Activated T-cell treated with anti-CD3 and anti-CD28 coated beads, Interleukin-2, amount 50 U/mL, for 24 hours (primary cell): ENCODE data around the gene TUBGCP3.

Experiments
- DNase-seq: peaks from one replicate; pipeline ENCODE4 v3.0.0-alpha.2; 2020
- H3K27ac Mint-ChIP-seq: 2 replicates; pipeline ENCODE4 v1.8.0; 2020; ENCODE audit warnings: mild to moderate bottlenecking, mixed read lengths
- H3K27me3 Mint-ChIP-seq: 2 replicates; pipeline ENCODE4 v1.8.0; 2020; ENCODE audit warnings: mixed read lengths
- H3K36me3 Mint-ChIP-seq: 2 replicates; pipeline ENCODE4 v1.8.0; 2020; ENCODE audit warnings: low read depth, mixed read lengths
- H3K4me1 Mint-ChIP-seq: 2 replicates; pipeline ENCODE4 v1.8.0; 2020; ENCODE audit warnings: low read depth, mixed read lengths
- H3K4me3 Mint-ChIP-seq: 2 replicates; pipeline ENCODE4 v1.8.0; 2020; ENCODE audit warnings: mild to moderate bottlenecking, moderate library complexity, mixed read lengths
- H3K9me3 Mint-ChIP-seq: 2 replicates; pipeline ENCODE4 v1.8.0; 2020; ENCODE audit warnings: mixed read lengths

The TUBGCP3 gene

DNA sequence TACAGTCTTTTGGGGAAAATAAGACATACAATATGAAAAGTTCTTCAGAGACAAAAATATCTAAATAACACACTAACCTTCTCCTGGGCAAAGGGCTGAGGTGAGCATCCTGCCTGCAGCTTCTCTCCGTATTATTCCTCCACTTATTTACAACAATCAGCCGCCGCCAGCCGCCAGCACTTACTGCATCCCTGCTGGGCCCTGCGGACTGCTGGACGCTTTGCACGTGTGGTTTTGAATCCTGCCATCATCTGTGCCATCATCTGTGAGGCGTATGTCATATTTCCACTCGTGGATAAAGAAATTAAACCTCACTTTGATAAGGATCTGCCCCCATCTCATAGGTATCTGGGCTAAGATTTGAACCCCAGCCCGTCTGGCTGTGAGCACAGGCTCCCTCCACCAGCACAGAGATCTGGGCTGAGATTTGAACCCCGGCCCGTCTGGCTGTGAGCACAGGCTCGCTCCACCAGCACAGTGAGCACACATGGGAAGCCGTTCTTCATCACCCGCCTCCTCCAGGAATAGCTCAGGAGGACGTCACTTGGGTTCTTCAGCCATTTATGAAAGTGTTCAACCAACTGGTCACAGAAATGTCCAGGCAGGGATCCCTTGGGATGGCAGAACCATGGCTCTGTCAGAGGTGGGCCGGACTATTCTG, 35.2 kb upstream of the TUBGCP3 start:
- Mint-ChIP-seq H3K36me3 (no peaks in the 10 kb centered on the region), H3K27ac (no peak overlapping the region), H3K27me3 (peaks cover 5% of the 10 kb centered on the region), H3K4me1 (no peaks in the 10 kb centered on the region), H3K4me3 (no peak overlapping the region), H3K9me3 (no peaks in the 10 kb centered on the region)
- no peak for DNase-seq

DNA sequence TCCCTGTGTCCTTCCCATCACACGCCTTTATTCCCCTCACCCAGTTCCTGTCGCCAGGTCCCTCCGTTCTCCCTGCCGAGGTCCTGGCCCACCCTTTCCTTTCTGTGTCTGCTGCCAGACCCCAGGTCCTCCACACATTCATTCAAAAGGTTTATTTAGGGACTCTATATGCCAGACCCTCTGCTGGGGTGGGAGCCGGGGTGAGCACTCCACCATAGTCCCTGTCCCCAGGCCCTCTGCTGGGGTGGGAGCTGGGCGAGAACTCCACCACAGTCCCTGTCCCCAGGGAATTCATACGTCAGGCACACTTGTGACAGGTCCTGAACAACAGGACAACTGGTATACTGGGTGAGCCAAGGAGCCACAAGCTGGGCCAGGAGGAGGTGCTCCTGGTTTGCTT, 34.4 kb upstream of the TUBGCP3 start:
- H3K36me3 Mint-ChIP-seq, result no peaks in the 10 kb centered on the region
- no peak overlapping the region for H3K27ac Mint-ChIP-seq
- peaks cover 5% of the 10 kb centered on the region for H3K27me3 Mint-ChIP-seq
- no peaks in the 10 kb centered on the region for H3K9me3 Mint-ChIP-seq
- H3K4me1 Mint-ChIP-seq, result no peaks in the 10 kb centered on the region
- DNase-seq, result no peak
- H3K4me3 Mint-ChIP-seq, result no peak overlapping the region

DNA sequence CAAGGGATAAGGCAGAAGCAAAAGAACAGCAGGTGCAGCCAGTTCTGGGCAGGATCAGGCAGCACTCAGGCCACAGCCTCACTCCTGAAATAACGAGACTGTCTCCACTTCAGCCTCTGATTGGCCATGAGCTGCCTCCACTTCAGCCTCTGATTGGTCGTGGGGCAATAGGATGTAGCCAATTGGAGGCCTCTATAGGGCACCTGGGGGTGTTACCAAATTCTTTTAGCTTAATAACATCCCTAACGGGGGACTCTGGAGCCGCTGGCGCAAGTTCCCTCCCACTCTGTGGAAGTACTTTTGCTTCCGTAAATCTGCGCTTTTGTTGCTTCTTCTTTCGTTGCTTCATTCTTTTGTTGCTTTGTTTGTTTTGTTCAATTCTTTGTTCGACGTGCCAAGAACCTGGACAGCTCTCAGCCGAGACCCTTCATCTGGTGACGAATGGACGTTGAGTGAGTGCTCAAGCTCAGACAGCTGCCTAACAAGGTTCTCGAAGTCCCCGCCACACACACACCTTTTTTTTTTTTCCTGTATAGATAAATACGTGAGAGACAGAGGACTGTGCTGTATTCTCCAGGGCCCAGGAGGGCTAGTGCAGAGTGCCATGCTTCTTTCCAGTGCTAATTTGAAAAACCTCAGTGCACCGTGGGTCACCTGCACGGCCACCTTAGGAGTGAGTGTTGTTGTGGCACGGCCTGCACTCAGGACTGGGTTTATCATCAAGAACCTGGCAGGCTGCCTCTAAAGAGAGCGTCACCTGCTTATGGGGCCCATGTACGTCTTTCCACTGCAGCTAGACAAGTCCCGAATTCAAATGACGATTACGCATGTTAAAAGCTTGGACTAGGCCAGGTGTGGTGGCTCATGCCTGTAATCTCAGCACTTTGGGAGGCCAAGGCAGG, 32.0 kb upstream of the TUBGCP3 start:
- DNase-seq, result no peak
- no peaks in the 10 kb centered on the region for H3K36me3 Mint-ChIP-seq
- no peak overlapping the region for H3K4me3 Mint-ChIP-seq
- H3K4me1 Mint-ChIP-seq, result no peaks in the 10 kb centered on the region
- H3K9me3 Mint-ChIP-seq, result no peaks in the 10 kb centered on the region
- H3K27ac Mint-ChIP-seq, result no peak overlapping the region
- H3K27me3 Mint-ChIP-seq, result peaks cover 17% of the 10 kb centered on the region

DNA sequence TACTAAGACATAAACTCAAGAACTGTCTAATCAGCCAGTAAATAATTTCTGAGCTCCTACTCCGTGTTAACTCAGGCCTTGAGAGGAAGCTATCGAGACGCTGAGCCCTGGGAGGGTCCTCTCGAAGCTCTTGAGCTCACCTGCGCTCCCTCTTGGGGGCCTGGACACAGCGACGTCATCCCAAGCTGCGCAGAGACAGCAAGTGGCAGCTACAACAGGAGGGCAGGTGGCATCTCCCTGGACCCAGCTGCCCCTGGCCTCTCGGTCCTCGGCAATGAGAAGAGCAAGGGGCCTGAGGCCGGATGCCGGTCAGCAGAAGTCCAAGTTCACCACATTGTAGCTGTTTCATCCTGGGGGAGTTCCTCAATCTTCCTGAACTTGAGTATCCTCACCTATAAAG, 30.5 kb upstream of the TUBGCP3 start:
- Mint-ChIP-seq H3K36me3 (no peaks in the 10 kb centered on the region), H3K9me3 (no peaks in the 10 kb centered on the region), H3K27me3 (peaks cover 17% of the 10 kb centered on the region), H3K4me3 (no peak overlapping the region), H3K4me1 (no peaks in the 10 kb centered on the region), H3K27ac (no peak overlapping the region)
- no peak for DNase-seq

DNA sequence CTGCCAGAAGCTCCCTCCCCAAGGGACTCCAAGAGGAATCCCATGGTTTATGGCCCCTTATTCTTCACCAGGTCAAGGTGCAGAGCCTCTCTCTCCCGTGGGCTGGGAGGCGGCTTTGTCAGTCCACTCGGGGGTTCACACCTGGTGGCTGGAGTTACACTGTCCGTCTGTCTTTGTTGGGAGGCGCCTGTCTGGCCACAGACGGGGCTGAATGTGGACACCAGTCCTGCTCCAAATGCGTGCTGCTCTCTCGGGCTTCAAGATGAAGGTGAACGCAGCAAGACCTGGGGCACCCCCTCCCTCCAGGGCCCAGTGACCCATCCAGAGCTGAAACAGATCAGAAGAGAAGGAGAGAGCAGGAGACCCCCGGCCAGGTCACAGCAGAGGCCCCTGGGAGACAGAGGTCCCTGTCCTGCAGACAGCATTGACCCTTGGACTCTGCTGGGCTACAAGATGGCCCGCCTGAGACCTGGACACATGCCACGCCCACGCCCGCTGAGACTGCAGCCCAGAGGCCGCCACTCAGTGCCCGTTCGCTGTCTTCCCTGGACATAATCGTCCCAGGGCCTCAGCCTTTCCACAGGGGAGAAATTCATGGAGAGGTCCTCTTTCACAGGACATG, 29.9 kb upstream of the TUBGCP3 start:
- no peak for DNase-seq
- Mint-ChIP-seq H3K36me3 (no peaks in the 10 kb centered on the region), H3K4me3 (no peak overlapping the region), H3K27me3 (peaks cover 17% of the 10 kb centered on the region), H3K4me1 (no peaks in the 10 kb centered on the region), H3K9me3 (no peaks in the 10 kb centered on the region), H3K27ac (no peak overlapping the region)

DNA sequence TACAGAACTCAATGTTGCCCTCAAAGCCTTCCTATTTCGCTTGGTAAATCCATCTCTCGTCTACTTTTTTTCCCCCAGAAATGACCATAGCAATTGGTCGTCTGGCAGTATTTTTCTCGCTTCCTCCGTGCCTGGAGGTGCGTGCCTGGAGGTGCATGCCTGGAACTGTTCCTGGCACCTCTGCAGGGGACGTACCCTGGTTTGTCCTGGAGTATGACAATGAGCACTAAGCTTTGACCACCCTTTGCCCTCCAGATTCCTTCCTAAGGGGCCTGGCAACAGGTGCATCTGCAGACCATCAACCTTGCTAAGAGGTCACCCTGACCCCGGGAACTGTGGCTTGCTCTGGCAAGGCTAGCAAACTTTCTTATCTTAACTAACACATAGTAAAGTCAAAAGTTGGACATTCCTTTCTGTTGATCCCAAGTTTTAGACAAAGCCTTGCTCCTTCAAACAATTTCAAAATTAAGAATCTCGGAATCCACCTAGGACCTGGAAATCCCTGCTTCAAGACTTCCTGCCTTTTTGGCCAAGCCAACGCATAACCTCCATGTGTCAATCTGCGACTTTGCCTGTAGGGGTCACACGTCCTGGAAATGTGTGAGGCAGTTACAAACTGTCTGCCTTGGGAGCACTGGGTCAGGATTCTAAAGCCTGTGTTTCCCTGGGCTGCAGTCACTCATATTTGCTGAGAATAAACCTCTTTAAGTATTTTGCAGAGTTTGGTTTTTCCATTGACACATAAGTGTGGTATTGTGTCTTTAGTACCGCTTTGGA, 28.8 kb upstream of the TUBGCP3 start:
- Mint-ChIP-seq H3K36me3 (no peaks in the 10 kb centered on the region), H3K27me3 (peaks cover 14% of the 10 kb centered on the region), H3K4me1 (no peaks in the 10 kb centered on the region), H3K4me3 (no peak overlapping the region), H3K27ac (no peak overlapping the region), H3K9me3 (no peaks in the 10 kb centered on the region)
- DNase-seq, result no peak

DNA sequence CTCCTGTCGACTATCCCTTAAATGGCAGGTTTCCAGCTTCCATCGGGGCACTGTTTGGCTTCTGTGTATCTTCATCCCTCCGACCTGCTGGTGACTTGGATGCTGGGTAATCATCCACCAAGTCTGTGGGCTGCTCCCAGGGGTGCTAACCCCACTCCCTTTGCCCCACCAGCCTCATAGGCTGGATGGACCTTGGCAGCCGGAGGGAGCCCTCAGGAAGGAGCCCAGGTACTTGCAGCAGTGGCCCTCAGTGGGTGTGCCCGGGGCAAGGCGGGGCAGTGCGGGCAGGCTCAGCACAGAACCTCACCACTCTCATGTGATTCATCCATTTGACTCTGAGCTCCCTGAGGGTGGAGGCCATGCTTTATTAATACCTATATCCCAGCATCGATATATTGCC, 27.4 kb upstream of the TUBGCP3 start:
- Mint-ChIP-seq H3K4me1 (no peaks in the 10 kb centered on the region), H3K4me3 (no peak overlapping the region), H3K27ac (no peak overlapping the region), H3K27me3 (peaks cover 15% of the 10 kb centered on the region), H3K36me3 (no peaks in the 10 kb centered on the region), H3K9me3 (no peaks in the 10 kb centered on the region)
- DNase-seq, result no peak

DNA sequence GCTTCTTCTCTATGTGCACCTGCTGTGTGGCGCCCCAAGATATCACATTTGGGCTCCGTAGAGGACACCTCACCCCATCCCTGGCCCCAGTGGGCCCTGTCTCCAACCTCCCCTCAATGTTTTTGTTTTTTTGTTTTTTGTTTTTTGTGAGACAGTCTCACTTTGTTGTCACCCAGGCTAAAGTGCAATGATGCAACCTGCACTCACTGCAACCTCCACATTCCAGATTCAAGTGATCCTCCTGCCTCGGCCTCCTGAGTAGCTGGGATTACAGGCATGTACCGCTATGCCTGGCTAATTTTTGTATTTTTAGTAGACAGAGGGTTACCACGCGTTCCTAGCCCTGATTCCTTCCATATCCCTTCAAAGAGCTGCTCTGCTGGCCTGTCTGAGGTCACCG, 26.9 kb upstream of the TUBGCP3 start:
- no peaks in the 10 kb centered on the region for H3K36me3 Mint-ChIP-seq
- H3K4me1 Mint-ChIP-seq, result no peaks in the 10 kb centered on the region
- H3K27ac Mint-ChIP-seq, result no peak overlapping the region
- no peaks in the 10 kb centered on the region for H3K9me3 Mint-ChIP-seq
- peaks cover 15% of the 10 kb centered on the region for H3K27me3 Mint-ChIP-seq
- H3K4me3 Mint-ChIP-seq, result no peak overlapping the region
- DNase-seq, result no peak

DNA sequence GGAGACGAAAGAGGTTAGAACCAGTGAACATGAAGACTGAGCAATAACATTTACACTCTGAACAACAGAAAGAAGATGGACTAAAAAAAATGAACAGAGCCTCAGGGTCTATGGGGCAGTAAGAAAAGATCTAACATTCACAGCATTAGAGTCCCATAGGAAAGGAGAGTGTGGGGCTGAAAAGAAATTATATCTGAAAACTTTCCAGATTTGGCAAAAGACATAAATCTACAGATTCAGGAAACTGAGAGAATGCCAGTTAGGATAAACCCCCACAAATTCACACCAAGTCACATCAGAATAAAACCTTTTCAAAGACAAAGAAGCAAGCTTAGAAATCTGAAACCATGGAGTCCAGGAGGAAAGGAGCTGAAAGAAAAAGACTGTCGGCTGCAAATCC, 20.3 kb upstream of the TUBGCP3 start:
- no peak overlapping the region for H3K4me3 Mint-ChIP-seq
- H3K36me3 Mint-ChIP-seq, result no peaks in the 10 kb centered on the region
- peaks cover 11% of the 10 kb centered on the region for H3K4me1 Mint-ChIP-seq
- H3K27me3 Mint-ChIP-seq, result peaks cover 39% of the 10 kb centered on the region
- H3K9me3 Mint-ChIP-seq, result no peaks in the 10 kb centered on the region
- H3K27ac Mint-ChIP-seq, result no peak overlapping the region
- DNase-seq, result no peak

DNA sequence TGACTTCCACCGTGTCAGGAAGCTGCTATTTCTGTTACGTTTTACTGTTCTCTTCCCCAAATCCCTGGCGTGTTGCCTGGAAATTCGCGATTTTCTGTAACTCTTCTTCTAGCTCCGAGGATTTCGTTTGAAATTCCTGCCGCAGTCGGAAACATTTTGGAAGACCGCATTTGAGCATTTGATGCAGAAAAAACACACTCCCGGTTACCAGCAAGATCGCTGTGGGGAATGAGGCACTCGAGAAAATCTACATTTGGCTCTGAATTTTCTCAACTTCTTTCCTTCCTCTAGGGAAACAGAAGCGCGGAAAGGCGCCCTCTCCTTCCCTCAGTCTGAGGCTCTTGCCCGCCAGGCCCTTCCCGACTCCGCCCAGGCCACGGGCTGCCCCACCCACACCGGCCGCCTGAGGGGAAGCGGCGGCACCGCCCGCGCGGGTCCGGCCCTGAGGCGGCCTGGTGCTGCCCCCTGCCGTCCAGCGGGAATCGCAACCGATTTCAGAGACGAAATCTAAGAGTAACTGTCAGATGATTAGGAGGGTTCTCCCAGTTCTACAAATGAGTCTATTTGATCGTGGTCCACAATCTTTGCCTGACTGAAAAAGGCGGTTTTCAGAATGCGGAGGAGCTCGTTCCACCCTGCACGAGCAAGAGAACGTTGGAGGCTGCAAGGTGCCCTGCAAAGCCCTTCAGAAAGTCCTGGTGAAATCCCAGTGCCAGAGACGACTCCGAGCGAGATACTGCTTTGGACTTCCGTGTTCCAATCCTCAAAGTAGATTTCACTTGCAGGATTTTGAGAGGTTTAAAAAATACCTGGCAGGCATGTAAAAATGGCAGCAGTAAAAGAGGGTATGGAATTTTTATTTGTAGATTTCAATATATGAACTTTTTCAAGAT, 18.4 kb upstream of the TUBGCP3 start:
- peaks cover 36% of the 10 kb centered on the region for H3K27me3 Mint-ChIP-seq
- H3K36me3 Mint-ChIP-seq, result no peaks in the 10 kb centered on the region
- no peak overlapping the region for H3K27ac Mint-ChIP-seq
- H3K4me1 Mint-ChIP-seq, result peaks cover 11% of the 10 kb centered on the region
- no peaks in the 10 kb centered on the region for H3K9me3 Mint-ChIP-seq
- peak; percentile 94 for DNase-seq
- peak overlapping the region; percentile 75 for H3K4me3 Mint-ChIP-seq

DNA sequence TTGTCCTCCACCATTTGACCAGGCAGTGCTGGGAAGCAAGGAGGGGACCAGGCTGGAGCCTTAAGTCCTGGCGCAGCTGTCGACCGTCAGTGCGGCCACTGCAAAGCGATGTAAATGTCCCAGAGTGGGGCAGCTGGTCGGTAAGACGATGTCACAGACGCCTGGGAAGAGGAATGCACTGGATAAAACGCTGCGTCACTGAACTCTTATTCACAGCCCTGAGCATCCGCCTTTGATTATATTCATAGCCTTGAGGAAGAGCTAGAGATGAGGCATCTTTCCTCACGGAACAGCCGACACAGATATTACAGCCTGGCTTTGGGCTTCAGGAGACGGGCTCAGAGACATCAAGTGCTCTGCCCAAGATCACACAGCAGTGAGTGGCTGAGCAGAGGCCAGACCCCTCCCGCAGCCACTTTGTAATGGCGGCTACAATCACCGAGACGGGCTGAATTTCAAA, 17.6 kb upstream of the TUBGCP3 start:
- Mint-ChIP-seq H3K27me3 (peaks cover 36% of the 10 kb centered on the region), H3K27ac (no peak overlapping the region), H3K4me3 (peak overlapping the region; percentile 75), H3K4me1 (peaks cover 11% of the 10 kb centered on the region), H3K9me3 (no peaks in the 10 kb centered on the region), H3K36me3 (no peaks in the 10 kb centered on the region)
- no peak for DNase-seq

DNA sequence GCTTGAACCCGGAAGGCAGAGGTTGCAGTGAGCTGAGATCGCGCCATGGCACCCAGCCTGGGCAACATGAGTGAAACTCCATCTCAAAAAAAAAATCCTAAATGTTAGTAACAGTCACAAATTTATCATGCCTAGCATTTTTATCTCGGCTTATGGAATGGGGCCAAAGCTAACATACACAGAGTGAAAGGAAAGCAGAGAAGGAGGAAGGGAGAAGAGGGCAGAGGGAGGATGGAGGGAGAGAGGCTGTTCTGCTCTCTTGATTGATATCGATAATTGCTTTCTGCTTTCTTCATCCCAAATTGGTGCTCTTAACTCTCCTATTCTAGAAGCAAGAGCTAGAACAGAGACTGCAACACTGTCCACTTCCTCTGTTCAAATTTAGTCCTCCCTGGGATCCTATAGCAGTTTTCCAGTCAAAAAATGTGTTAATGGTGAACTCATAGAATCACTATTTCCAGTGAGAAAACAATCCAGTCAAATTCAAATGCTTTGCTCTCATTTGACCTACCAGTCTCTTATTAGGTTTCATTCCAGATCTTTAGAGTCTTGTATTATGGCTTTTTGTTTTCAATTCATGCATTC, 15.8 kb upstream of the TUBGCP3 start:
- Mint-ChIP-seq H3K9me3 (no peaks in the 10 kb centered on the region), H3K27me3 (peaks cover 36% of the 10 kb centered on the region), H3K36me3 (no peaks in the 10 kb centered on the region), H3K4me1 (peaks cover 11% of the 10 kb centered on the region), H3K27ac (no peak overlapping the region), H3K4me3 (no peak overlapping the region)
- no peak for DNase-seq

DNA sequence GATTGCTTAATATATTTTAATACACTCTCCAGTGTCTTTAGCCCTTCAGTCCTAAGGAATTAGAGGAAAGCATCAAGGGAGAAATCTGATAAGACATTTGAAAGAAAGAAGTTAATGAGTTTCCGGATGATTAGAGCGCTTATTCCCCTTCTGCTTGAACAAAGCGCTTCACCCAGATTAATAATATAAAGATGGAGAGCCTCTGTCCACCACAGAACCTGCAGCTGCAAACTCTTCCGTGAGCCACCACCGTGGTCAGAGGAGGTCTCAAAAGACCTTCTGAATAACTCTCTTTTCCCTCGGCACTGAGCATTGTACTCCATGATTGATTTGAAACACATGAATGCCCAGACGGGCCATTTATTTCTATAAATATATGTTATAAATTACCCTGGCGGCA, 14.2 kb upstream of the TUBGCP3 start:
- no peak for DNase-seq
- Mint-ChIP-seq H3K27me3 (peaks cover 30% of the 10 kb centered on the region), H3K36me3 (no peaks in the 10 kb centered on the region), H3K4me3 (no peak overlapping the region), H3K9me3 (no peaks in the 10 kb centered on the region), H3K4me1 (peaks cover 11% of the 10 kb centered on the region), H3K27ac (no peak overlapping the region)
